ENCODE measurements around the gene ALKBH3.

- TF ChIP-seq CTCF (IDR thresholded peaks at IDR 0.05; ENCODE audit: low read depth, low read length, missing input control) (no peak), GABPA (IDR thresholded peaks at IDR 0.05 in 1 of 2, conservative IDR thresholded peaks at IDR 0.05 in 1 of 2) (no peak), ATF3 (IDR thresholded peaks at IDR 0.05) (no peak), YY1 (IDR thresholded peaks at IDR 0.05) (no peak), REST (IDR thresholded peaks at IDR 0.05) (no peak), NR2F2 (IDR thresholded peaks at IDR 0.05) (no peak), FOXA1 (IDR thresholded peaks at IDR 0.05) (no peak), ZBTB33 (IDR thresholded peaks at IDR 0.05) (no peak), RXRA (IDR thresholded peaks at IDR 0.05) (no peak), MAX (IDR thresholded peaks at IDR 0.05) (no peak), RAD21 (IDR thresholded peaks at IDR 0.05) (no peak), JUND (IDR thresholded peaks at IDR 0.05) (no peak), EGR1 (IDR thresholded peaks at IDR 0.05; ENCODE audit: low read depth in 2 of 2) (no peak)
These were observed 42.2 kb downstream of the ALKBH3 start for GRCh38 chr11:43922744-43923405.
